BLaER1 treated with 17β-estradiol and CSF1 and Interleukin-3, amounts not matched to agents 10 nM and 100 nM (cell line): ENCODE measurements around the gene KPNA3.
A peak's percentile ranks its signal among the peaks of the same experiment; 100 is the strongest.

Source experiments
- H3K27ac ChIP-seq, 11 experiments: shearing (Covaris generic); formaldehyde crosslinking; 2 replicates each; pipeline ENCODE4 v1.8.1; 2022
- H3K27me3 ChIP-seq, 11 experiments: shearing (Covaris generic); formaldehyde crosslinking; 2 replicates each; pipeline ENCODE4 v1.8.1; 2022
- H3K36me3 ChIP-seq, 11 experiments: shearing (Covaris generic); formaldehyde crosslinking; 2 replicates each; pipeline ENCODE4 v1.8.1; 2022
- H3K4me1 ChIP-seq, 10 experiments: shearing (Covaris generic); formaldehyde crosslinking; 2 replicates each; pipeline ENCODE4 v1.8.1; 2022
- H3K4me2 ChIP-seq, 11 experiments: shearing (Covaris generic); formaldehyde crosslinking; 2 replicates each; pipeline ENCODE4 v1.8.1; 2022
- H3K4me3 ChIP-seq, 10 experiments: shearing (Covaris generic); formaldehyde crosslinking; 2 replicates each; pipeline ENCODE4 v1.8.1; 2022
- H3K9ac ChIP-seq, 11 experiments: shearing (Covaris generic); formaldehyde crosslinking; 2 replicates each; pipeline ENCODE4 v1.8.1; 2022
- H3K9me3 ChIP-seq, 11 experiments: shearing (Covaris generic); formaldehyde crosslinking; replicated peaks in 1 of 11; 2 replicates each; pipeline ENCODE4 v1.8.1; 2022
- H4K20me1 ChIP-seq, 11 experiments: shearing (Covaris generic); formaldehyde crosslinking; 2 replicates each; pipeline ENCODE4 v1.8.1; 2022
- Cebpa-rat ChIP-seq, 11 experiments: shearing (Covaris generic); IDR thresholded peaks; 2 replicates each; pipeline ENCODE4 v1.8.1; 2022

The KPNA3 gene, protein sequence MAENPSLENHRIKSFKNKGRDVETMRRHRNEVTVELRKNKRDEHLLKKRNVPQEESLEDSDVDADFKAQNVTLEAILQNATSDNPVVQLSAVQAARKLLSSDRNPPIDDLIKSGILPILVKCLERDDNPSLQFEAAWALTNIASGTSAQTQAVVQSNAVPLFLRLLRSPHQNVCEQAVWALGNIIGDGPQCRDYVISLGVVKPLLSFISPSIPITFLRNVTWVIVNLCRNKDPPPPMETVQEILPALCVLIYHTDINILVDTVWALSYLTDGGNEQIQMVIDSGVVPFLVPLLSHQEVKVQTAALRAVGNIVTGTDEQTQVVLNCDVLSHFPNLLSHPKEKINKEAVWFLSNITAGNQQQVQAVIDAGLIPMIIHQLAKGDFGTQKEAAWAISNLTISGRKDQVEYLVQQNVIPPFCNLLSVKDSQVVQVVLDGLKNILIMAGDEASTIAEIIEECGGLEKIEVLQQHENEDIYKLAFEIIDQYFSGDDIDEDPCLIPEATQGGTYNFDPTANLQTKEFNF

DNA sequence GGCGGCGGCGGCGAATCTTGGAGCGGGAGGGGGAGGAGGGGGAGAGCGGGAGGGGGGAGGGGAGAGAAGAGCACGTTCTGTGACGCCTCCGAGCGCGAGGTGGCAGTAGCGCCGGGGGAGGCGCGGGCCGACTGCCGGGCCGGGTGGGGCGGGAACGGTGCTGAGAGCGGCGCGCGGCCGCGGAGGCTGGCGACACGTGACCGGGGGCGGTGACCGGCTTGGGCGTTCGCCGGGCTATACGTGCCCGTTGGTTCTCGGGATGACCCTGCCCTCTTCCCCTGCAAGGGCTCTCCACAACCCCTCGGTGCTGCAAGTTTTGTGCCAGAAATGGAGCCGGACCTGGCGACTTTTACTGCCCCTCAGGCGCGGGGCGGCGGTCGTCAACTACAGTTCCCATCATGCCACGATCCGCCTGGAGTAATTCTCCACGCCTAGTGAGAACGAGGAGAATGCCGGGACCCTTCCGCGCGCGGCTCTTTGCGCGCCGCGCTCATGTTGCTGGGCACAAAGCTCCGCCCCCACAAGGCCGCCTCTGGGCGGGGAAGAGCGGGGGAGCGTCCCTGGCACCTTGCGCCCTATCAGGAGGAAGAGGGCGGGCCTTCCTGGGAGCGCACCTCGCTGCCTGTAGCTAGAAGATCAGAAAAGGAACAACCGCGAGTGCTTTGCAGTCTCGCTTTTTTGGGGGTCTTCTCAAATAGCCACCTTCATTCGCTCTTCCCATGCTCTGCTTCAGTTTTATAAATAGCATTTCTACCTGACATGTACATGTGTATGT is at the start of gene KPNA3:
KPNA3 (minus strand) TSS at position 133 of the 775 bp plus-strand sequence. CDS start 176 bp downstream, outside the sequence.
- peaks cover 0 to 23% (median 10%) of the 10 kb centered on the region in 11 experiments; a peak in 10 of 22 replicates for H3K36me3 ChIP-seq
- peak within 1 kb of the TSS; percentile 97 to 99 (median 99) for H3K27ac ChIP-seq
- H3K9ac ChIP-seq: peak within 1 kb of the TSS; percentile 96 to 100 (median 99)
- no peaks in the 10 kb centered on the region for H3K9me3 ChIP-seq
- H3K4me1 ChIP-seq: peaks cover 21 to 35% (median 25%) of the 10 kb centered on the region in 10 experiments
- no peaks in the 10 kb centered on the region for H3K27me3 ChIP-seq
- peak within 1 kb of the TSS; percentile 89 to 99 (median 95) for H3K4me3 ChIP-seq
- peak within 1 kb of the TSS; percentile 82 to 97 (median 90) for H3K4me2 ChIP-seq
- H4K20me1 ChIP-seq: peaks cover 23 to 42% (median 38%) of the 10 kb centered on the region in 11 experiments; a peak in 20 of 22 replicates
- TF ChIP-seq Cebpa-rat (IDR thresholded peaks at IDR 0.05): no peak

DNA sequence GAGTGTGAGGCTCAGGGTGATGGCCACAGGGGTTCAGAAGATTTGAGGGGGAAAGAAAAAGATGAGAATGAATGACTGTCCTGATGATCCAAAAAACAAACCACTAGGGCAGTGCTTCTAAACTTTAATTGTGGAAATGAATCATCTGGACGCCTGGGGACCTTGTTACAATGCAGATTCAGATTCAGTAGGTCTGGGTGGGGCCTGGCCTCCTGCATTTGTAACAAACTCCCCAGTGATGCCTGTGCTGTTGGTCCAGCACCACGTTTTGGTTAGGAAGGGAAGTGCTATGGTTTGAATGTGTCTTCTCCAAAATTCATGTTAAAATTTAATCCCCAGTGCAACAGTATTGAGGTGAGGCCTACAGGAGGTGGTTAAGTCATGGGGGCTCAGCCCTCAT is 49.5 kb upstream of the KPNA3 start:
- Histone ChIP-seq H3K27ac (no peak overlapping the region), H3K9ac (no peak overlapping the region), H3K4me2 (no peak overlapping the region), H3K4me3 (no peak overlapping the region), H4K20me1 (no peaks in the 10 kb centered on the region), H3K9me3 (no peaks in the 10 kb centered on the region), H3K27me3 (no peaks in the 10 kb centered on the region), H3K4me1 (no peaks in the 10 kb centered on the region), H3K36me3 (no peaks in the 10 kb centered on the region)
- TF ChIP-seq Cebpa-rat (IDR thresholded peaks at IDR 0.05): no peak

DNA sequence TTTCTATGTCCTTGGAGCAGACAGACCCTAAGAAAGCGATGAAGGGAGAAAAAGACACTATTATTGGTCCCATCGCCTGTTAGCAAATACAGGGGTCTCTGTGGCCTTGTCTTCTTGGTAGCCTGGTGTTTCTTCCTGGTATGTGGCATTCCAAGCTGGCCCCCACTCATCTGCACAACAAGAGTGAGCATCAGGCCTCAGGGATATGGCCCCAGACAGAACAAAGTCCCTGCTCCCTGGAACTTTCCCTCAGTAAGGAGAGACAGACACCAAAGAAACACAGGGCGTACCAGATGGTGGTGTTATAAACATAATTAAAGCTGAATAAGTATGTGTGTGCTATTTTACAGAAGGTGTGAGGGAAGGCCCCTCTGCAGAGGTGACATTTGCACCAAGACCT is 48.2 kb upstream of the KPNA3 start:
- no peak for TF ChIP-seq Cebpa-rat (IDR thresholded peaks at IDR 0.05)
- H3K27me3 ChIP-seq: no peaks in the 10 kb centered on the region
- no peak overlapping the region for H3K4me2 ChIP-seq
- H3K9ac ChIP-seq: no peak overlapping the region
- H3K36me3 ChIP-seq: no peaks in the 10 kb centered on the region
- no peaks in the 10 kb centered on the region for H4K20me1 ChIP-seq
- no peaks in the 10 kb centered on the region for H3K4me1 ChIP-seq
- H3K9me3 ChIP-seq: no peaks in the 10 kb centered on the region
- H3K27ac ChIP-seq: no peak overlapping the region
- no peak overlapping the region for H3K4me3 ChIP-seq

DNA sequence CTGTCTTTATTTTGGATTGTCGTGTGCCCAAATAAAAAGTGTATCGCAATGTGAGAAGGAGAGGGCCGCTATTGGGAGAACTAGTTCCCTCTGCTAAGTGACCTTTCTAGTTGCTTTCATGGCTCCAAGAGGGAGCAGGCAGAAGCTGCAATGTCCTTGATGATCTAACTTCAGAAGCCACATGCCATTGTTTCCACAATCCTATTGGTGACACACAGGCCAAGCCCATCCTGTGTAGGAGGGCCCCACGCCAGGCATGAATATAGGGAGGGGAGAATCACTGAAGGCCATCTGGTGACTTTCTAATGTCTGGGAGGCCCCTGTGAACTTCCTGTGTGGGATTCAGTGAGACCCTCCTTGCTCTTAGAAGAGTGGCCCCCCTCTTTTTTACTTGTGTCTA is 47.8 kb upstream of the KPNA3 start:
- Histone ChIP-seq H3K4me2 (no peak overlapping the region), H3K27me3 (no peaks in the 10 kb centered on the region), H3K4me1 (no peaks in the 10 kb centered on the region), H3K36me3 (no peaks in the 10 kb centered on the region), H4K20me1 (no peaks in the 10 kb centered on the region), H3K9me3 (no peaks in the 10 kb centered on the region), H3K9ac (no peak overlapping the region), H3K27ac (no peak overlapping the region), H3K4me3 (no peak overlapping the region)
- TF ChIP-seq Cebpa-rat (IDR thresholded peaks at IDR 0.05): no peak

DNA sequence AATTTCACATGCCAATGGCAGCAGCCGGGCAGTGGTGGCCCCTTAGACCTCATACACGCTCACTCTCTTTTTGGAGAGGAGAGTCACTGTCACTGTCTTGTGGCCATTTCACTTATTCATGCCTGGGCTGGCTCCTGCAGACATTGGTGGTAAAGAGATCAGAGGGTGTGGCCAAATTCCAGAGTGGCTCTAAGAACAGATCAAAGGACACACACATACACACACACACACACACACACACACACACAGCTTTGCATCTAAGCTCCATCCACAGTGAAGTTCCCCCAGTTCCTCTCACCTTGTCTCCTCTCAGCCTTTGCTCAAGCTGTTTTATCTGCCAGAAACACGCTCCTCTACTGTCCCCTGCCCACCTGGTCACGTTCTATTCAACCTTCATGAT is 46.5 kb upstream of the KPNA3 start:
- no peak overlapping the region for H3K4me3 ChIP-seq
- H3K36me3 ChIP-seq: no peaks in the 10 kb centered on the region
- no peaks in the 10 kb centered on the region for H3K9me3 ChIP-seq
- H3K4me1 ChIP-seq: no peaks in the 10 kb centered on the region
- H3K4me2 ChIP-seq: no peak overlapping the region
- no peak for TF ChIP-seq Cebpa-rat (IDR thresholded peaks at IDR 0.05)
- H3K9ac ChIP-seq: no peak overlapping the region
- H3K27me3 ChIP-seq: no peaks in the 10 kb centered on the region
- no peak overlapping the region for H3K27ac ChIP-seq
- no peaks in the 10 kb centered on the region for H4K20me1 ChIP-seq

DNA sequence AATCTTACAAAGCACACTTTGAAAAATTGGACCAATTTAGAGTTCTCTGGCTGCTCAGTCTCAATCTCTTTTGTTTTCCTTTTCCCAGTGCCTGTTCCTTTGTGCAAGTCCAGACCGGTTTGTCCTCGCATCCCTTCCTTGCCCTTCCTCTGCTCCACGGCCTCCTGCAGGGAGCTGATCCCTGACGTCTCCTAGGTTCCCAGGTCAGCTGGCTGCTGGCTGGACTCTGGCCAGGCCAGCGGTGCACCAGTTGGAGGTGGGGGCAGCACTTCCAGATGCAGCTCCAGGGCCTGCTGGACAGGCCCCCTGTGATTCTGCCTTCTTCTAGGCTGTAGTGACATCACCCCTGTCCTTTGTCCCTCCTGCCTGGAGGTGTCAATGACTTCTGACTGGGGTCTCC is 44.0 kb upstream of the KPNA3 start:
- H3K4me3 ChIP-seq: no peak overlapping the region
- H3K27me3 ChIP-seq: no peaks in the 10 kb centered on the region
- H4K20me1 ChIP-seq: no peaks in the 10 kb centered on the region
- H3K9ac ChIP-seq: no peak overlapping the region
- H3K4me2 ChIP-seq: no peak overlapping the region
- no peaks in the 10 kb centered on the region for H3K9me3 ChIP-seq
- no peaks in the 10 kb centered on the region; a peak in 1 of 20 replicates for H3K4me1 ChIP-seq
- TF ChIP-seq Cebpa-rat (IDR thresholded peaks at IDR 0.05): no peak
- H3K27ac ChIP-seq: no peak overlapping the region
- H3K36me3 ChIP-seq: no peaks in the 10 kb centered on the region

DNA sequence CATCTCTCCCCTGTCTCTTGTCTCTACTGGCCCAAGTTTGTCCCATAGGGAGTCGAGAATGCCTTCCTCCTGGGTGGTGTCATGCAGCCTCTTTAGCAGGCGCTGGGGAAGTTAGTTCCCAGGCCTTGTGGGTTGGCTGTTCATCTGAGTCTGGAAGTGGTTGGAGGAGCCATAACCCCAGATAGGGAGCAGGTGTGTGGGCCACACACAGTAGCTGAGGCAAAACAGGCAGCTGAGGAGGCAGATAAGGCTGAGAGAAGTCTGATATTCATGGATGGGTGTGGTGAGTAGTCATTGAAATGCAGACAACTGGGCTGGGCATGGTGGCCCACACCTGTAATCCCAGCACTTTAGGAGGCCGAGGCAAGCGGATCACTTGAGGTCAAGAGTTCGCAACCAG is 40.9 kb upstream of the KPNA3 start:
- H3K9me3 ChIP-seq: peaks cover 8 to 20% (median 19%) of the 10 kb centered on the region in 11 experiments; a peak in 19 of 22 replicates
- no peaks in the 10 kb centered on the region for H3K27me3 ChIP-seq
- H3K4me3 ChIP-seq: no peak overlapping the region
- no peak overlapping the region for H3K4me2 ChIP-seq
- peaks cover 0 to 6% (median 0%) of the 10 kb centered on the region in 10 experiments; a peak in 1 of 20 replicates for H3K4me1 ChIP-seq
- no peak overlapping the region for H3K27ac ChIP-seq
- H3K9ac ChIP-seq: no peak overlapping the region
- TF ChIP-seq Cebpa-rat (IDR thresholded peaks at IDR 0.05): no peak
- H4K20me1 ChIP-seq: no peaks in the 10 kb centered on the region
- 0 out of 22 replicates have a peak, but pooled peaks cover 0 to 3% (median 0%) of the 10 kb centered on the region in 11 experiments for H3K36me3 ChIP-seq

DNA sequence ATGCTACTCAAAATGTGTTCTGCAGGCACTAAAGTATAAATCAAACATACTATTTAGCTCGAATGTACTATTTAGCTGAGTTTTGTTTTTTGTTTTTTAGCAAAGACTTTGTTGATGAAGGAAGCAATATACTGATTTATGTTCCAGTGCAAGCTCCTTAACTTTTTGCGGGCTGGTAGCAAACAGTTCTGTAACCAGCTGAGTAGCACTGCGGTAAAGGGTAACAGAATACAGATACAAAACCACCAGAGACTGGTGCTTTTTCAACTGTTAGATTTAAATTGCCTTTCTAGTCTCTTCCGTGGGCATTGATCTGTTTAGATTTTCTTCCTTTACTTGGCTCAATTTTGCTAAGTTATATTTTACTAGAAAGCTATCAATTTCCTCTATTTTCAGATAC is 39.0 kb upstream of the KPNA3 start:
- H3K36me3 ChIP-seq: 0 out of 22 replicates have a peak, but pooled peaks cover 0 to 3% (median 0%) of the 10 kb centered on the region in 11 experiments
- no peak overlapping the region for H3K4me3 ChIP-seq
- no peak for TF ChIP-seq Cebpa-rat (IDR thresholded peaks at IDR 0.05)
- no peaks in the 10 kb centered on the region for H4K20me1 ChIP-seq
- no peak overlapping the region for H3K9ac ChIP-seq
- peaks cover 0 to 15% (median 0%) of the 10 kb centered on the region in 10 experiments; a peak in 1 of 20 replicates for H3K4me1 ChIP-seq
- peaks cover 8 to 21% (median 19%) of the 10 kb centered on the region in 11 experiments; a peak in 19 of 22 replicates for H3K9me3 ChIP-seq
- H3K27me3 ChIP-seq: no peaks in the 10 kb centered on the region
- H3K27ac ChIP-seq: no peak overlapping the region
- H3K4me2 ChIP-seq: no peak overlapping the region

DNA sequence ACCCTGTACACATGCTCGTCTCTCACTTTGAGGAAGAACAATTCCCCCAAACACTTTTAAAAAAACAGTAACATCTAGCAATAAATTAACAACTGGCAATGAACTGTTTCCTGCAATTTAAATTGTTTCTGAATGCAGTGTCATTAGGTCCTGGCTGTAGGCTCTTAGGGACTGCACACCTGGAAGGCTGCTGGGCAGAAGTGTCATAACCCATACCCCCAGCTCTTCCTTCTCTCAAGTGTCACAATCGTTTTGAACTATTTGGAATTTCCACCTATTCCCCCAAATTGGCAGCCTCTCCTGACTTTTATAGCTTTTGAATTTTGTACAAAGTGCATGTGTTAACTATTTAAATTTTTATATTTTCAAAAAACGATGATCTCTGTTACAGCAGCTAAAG is 38.2 kb upstream of the KPNA3 start:
- no peak overlapping the region for H3K27ac ChIP-seq
- no peak overlapping the region for H3K4me2 ChIP-seq
- H3K36me3 ChIP-seq: 0 out of 22 replicates have a peak, but pooled peaks cover 0 to 3% (median 0%) of the 10 kb centered on the region in 11 experiments
- H3K9me3 ChIP-seq: peaks cover 8 to 21% (median 19%) of the 10 kb centered on the region in 11 experiments; a peak in 19 of 22 replicates
- no peaks in the 10 kb centered on the region for H4K20me1 ChIP-seq
- H3K27me3 ChIP-seq: no peaks in the 10 kb centered on the region
- no peak overlapping the region for H3K9ac ChIP-seq
- no peak for TF ChIP-seq Cebpa-rat (IDR thresholded peaks at IDR 0.05)
- H3K4me1 ChIP-seq: peaks cover 0 to 15% (median 0%) of the 10 kb centered on the region in 10 experiments; a peak in 1 of 20 replicates
- no peak overlapping the region for H3K4me3 ChIP-seq
